ENCODE data around the gene MAP1LC3B2. TPM values are rescaled to one million over a fixed set of nuclear protein-coding genes. Genes with fewer than 3 reads are reported as not detected.
A peak's percentile ranks its signal among the peaks of the same experiment; 100 is the strongest.

MAP1LC3B2 gene
- polyA plus RNA-seq, 1 experiment: 3.8 TPM

- DNase-seq (ENCODE audit: low read depth, low spot score): no peak
- TF ChIP-seq, protein P1, sequence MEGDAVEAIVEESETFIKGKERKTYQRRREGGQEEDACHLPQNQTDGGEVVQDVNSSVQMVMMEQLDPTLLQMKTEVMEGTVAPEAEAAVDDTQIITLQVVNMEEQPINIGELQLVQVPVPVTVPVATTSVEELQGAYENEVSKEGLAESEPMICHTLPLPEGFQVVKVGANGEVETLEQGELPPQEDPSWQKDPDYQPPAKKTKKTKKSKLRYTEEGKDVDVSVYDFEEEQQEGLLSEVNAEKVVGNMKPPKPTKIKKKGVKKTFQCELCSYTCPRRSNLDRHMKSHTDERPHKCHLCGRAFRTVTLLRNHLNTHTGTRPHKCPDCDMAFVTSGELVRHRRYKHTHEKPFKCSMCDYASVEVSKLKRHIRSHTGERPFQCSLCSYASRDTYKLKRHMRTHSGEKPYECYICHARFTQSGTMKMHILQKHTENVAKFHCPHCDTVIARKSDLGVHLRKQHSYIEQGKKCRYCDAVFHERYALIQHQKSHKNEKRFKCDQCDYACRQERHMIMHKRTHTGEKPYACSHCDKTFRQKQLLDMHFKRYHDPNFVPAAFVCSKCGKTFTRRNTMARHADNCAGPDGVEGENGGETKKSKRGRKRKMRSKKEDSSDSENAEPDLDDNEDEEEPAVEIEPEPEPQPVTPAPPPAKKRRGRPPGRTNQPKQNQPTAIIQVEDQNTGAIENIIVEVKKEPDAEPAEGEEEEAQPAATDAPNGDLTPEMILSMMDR (IDR thresholded peaks at IDR 0.05; ENCODE audit: low read depth, low read length): no peak
- ChIA-PET POLR2A (interaction anchor here (0.8 kb wide), 1 partner anchor 157 kb away, joined by 3 read pairs; no protein-coding TSS in a partner anchor), CTCF (interaction anchor here (1.5 kb wide), 1 partner anchor 523 kb away, joined by 3 read pairs; no protein-coding TSS in a partner anchor)
- Histone ChIP-seq H3K4me3 (ENCODE audit: low read depth, low read length) (no peak overlapping the region), H3K27me3 (ENCODE audit: control insufficient read depth, insufficient read depth, low read length) (peaks cover 2% of the 10 kb centered on the region), H3K9me3 (ENCODE audit: control insufficient read depth, insufficient read depth, low read length) (no peaks in the 10 kb centered on the region), H3K27ac (ENCODE audit: low read depth, low read length) (no peak overlapping the region)
Measured at GRCh38 chr12:116538682-116539305, 20.4 kb upstream of the MAP1LC3B2 start.

GRCh38 chr12:116539361-116539771 lies 19.8 kb upstream of the MAP1LC3B2 start:
- DNase-seq (ENCODE audit: low read depth, low spot score): no peak
- CTCF ChIA-PET: interaction anchor here (1.5 kb wide), 1 partner anchor 524 kb away, joined by 3 read pairs; no protein-coding TSS in a partner anchor
- H3K27ac ChIP-seq (ENCODE audit: low read depth, low read length): no peak overlapping the region
- POLR2A ChIA-PET: interaction anchor here (0.8 kb wide), 1 partner anchor 157 kb away, joined by 3 read pairs; no protein-coding TSS in a partner anchor
- no peaks in the 10 kb centered on the region for H3K9me3 ChIP-seq (ENCODE audit: control insufficient read depth, insufficient read depth, low read length)
- no peak overlapping the region for H3K4me3 ChIP-seq (ENCODE audit: low read depth, low read length)
- TF ChIP-seq, protein P1 (IDR thresholded peaks at IDR 0.05; ENCODE audit: low read depth, low read length): no peak
- peaks cover 2% of the 10 kb centered on the region for H3K27me3 ChIP-seq (ENCODE audit: control insufficient read depth, insufficient read depth, low read length)

DNA sequence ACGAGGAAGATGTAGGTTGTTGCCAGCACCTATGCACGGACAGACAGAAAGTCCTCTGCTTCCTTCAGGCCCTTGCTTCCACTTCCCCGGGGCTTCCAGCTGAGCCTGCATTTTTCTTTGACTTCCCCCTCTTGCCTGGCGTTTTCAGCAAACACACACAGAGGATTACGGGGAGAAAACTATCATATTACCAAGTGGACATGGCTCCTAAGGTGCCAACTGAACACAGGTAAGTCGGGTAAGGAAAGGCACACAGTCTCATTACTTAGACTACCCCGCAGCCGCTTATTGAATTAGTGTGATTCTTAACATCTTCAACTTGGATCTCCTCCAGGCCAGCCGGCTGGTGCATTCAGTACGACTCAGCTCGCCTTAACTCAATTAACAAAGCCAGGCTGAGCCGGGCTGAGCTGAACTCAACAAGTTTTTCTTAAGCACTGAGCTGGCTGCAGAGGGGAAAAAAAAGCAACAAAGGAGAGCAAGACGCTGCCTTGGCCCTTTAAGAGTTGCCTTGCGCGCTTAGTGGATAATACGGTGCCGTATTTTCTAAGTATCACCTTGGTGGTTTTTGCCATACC lies 19.2 kb upstream of the MAP1LC3B2 start:
- POLR2A ChIA-PET: interaction anchor here (0.8 kb wide), 1 partner anchor 158 kb away, joined by 3 read pairs; no protein-coding TSS in a partner anchor
- Histone ChIP-seq H3K27ac (ENCODE audit: low read depth, low read length) (peak overlapping the region; percentile 21), H3K27me3 (ENCODE audit: control insufficient read depth, insufficient read depth, low read length) (peaks cover 2% of the 10 kb centered on the region), H3K4me3 (ENCODE audit: low read depth, low read length) (no peak overlapping the region), H3K9me3 (ENCODE audit: control insufficient read depth, insufficient read depth, low read length) (no peaks in the 10 kb centered on the region)
- CTCF ChIA-PET: interaction anchor here (1.5 kb wide), 1 partner anchor 525 kb away, joined by 3 read pairs; no protein-coding TSS in a partner anchor
- TF ChIP-seq, protein P1 (IDR thresholded peaks at IDR 0.05; ENCODE audit: low read depth, low read length): no peak
- DNase-seq (ENCODE audit: low read depth, low spot score): peak; percentile 53

- no peak for DNase-seq (ENCODE audit: low read depth, low spot score)
- POLR2A ChIA-PET: no interaction called here
Measured at GRCh38 chr12:116540622-116541152, 18.5 kb upstream of the MAP1LC3B2 start.

More at GRCh38 chr12:116540622-116541152, 18.5 kb upstream of the MAP1LC3B2 start:
- H3K4me3 ChIP-seq (ENCODE audit: low read depth, low read length): no peak overlapping the region
- TF ChIP-seq, protein P1 (IDR thresholded peaks at IDR 0.05; ENCODE audit: low read depth, low read length): no peak
- H3K27me3 ChIP-seq (ENCODE audit: control insufficient read depth, insufficient read depth, low read length): peaks cover 2% of the 10 kb centered on the region
- no peak overlapping the region for H3K27ac ChIP-seq (ENCODE audit: low read depth, low read length)
- H3K9me3 ChIP-seq (ENCODE audit: control insufficient read depth, insufficient read depth, low read length): no peaks in the 10 kb centered on the region
- CTCF ChIA-PET: interaction anchor here (1.5 kb wide), 1 partner anchor 525 kb away, joined by 3 read pairs; no protein-coding TSS in a partner anchor

Measured in AG04450 (cell line).